ENCODE data around the gene RPA3.

RPA3 gene

DNA sequence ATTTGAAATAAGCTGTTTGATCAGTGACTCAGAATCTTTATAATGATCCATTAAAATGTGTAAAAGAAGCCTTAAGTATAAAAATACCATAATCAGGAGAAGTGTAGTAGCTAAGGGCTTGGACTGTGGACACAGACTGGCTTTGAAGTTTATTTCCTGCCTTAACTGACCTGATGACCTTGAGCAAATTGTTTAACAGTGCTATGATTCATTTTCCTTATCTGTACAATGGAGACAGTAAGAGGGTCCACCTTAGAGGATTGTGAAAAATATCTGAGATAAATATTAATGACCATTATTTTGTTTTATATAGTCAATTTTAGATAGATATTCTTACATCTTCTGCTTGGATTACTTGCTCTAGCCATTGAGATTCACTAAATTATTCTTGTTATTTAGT lies 13.3 kb upstream of the RPA3 start:
- DNase-seq = no peak

- no peak for DNase-seq
Measured at GRCh38 chr7:7720750-7721621, 2.6 kb upstream of the RPA3 start.

GRCh38 chr7:7720193-7720592 lies 1.8 kb upstream of the RPA3 start:
- DNase-seq = no peak

- peak; percentile 93 for DNase-seq
Measured at GRCh38 chr7:7719236-7719635, 829 bp upstream of the RPA3 start.

DNA sequence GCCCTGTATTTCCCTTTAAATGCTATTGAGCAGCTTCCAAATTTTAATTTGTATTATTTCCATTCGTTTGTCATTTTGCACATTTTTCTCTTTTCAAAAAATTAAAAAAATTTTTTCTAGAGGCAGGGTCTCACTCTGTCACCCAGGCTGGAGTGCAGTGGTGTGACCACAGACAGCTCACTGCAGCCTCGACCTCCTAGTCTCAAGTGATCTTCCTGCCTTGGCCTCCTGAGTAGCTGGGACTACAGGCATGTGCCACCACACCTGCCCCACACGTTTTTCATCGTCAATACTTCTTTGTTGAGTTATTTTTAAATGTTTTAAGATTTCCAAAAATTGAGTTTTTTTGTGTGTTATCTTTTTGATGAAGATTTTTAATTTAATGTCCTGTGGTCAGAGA lies 4.7 kb downstream of the RPA3 start:
- no peak for DNase-seq

DNA sequence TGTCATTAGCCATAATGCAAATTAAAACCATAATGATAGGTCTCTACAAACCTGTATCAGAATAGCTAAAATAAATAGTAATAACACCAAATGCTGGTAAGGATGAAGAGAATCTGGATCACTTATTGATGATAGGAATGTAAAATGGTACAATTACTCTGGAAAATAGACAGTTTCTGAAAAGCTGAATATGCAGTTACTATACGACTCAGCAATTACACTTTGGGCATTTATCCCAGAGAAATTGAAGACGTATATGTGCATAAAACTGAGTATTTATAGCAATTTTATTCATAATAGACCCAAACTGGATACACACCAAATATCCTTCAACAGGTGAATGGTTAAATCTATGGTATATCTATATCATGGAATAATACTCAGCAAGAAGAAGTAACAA lies 7.9 kb downstream of the RPA3 start:
- DNase-seq = no peak

DNA sequence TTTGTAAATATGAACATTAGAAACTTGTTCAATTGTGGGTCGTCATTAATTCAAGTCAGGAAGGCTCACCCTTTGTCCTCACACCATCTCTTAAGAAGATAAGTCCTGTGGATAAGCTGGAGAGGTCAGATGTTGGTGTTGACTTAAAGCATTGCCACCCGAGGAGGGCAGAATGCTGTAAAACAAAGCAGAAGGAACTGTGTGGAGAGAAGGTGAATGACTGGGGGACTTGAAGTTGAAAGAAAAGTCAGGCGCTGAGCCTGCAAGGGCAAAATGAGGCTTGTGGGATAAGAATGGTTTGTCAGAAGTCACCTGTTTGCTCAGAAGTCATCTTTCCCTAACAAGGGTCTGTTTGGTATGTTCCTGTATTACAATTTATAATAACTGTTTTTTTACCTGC lies 9.1 kb downstream of the RPA3 start:
- DNase-seq = no peak

DNA sequence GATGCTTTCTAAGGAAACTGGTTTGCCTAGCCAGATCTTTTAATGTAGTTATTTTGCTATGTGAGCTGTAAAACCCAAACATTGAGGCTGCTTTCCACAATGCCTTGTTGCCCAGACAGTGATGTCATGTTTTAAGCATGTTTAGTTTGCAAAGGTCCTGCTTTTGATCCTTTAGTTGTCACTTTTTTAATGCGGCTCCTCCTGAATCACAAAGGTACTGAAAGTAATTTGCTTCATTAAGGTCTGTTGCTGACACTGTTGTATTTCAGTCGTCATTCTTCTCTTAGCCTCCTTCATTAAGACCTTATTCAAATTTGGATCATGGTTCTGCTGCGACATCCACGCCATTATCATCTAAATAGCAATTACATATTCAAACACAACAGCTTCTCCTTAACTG lies 10.6 kb downstream of the RPA3 start:
- DNase-seq = peak; percentile 48

DNA sequence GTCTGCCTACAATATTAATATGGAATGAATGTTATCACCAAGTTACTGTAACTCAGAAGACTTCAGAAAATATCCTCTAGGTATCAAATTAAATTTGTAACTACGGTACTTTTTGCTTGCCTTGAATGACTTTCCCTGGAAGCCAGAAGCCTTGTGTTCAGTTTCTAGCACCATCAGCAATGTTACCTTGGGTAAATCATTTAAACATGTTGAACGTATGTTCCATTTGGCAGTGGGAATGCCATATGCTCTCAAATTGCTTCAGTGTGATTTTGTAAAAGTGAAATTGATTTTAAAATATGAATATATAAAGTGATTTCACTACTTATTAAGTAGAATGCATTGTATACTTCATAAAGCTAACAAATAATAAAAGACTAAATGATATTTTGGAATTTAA lies 11.2 kb downstream of the RPA3 start:
- no peak for DNase-seq

- DNase-seq = no peak
Measured at GRCh38 chr7:7706556-7707172, 11.7 kb downstream of the RPA3 start.

GRCh38 chr7:7706101-7706511 lies 12.3 kb downstream of the RPA3 start:
- DNase-seq = no peak

DNA sequence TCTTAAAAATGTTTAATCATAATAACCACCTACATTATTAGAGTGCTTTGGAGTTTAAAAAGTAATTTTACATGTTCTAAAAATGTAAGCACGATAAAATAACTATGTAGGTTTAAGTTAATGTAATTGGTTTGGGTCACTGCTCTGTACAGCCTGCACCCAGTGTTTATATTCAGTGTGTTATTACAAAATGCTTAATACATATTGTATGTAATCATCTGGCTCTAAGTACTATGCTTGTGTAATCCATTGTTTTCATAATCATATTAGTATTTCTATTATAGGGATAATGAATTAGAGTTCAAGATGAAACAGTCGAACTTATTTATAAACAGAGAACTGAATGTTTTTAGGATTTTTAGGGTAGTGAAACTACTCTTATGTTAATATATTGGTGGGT lies 13.1 kb downstream of the RPA3 start:
- no peak for DNase-seq

DNA sequence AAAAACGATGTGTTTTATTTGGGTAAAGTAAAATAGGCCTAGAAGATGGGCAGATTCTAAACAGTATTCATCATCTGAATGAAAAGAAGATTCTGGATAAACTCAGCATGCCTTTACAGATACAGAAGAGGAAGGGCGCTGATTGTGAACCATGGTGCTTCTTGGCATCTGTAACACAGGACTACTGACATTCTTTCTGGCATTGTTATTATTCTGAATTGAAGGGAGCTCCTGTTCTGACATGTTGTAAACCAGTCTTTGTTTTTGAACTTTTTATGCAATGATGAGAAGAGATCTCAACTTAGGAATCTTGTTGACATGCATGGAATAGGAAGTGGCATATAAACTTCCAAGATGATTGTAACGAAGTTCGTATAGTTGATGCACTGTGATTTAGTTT lies 13.5 kb downstream of the RPA3 start:
- no peak for DNase-seq

DNA sequence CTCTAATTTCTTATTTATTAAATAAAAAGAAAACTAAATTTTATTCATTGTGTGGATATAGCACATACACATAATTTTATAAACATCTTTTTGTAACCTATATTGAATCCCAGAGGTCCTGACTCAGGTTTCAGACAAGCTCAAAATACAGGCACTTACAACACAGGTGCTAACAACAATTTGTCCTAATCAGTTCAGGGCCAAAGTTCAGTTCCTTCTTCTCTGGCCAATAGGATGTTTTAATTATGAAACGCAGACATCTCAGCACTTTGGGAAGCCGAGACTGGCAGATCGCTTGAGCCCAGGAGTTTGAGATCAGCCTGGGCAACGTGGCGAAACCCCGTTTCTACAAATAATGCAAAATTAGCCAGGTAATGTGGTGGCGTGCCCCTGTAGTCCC lies 15.0 kb downstream of the RPA3 start:
- no peak for DNase-seq

DNA sequence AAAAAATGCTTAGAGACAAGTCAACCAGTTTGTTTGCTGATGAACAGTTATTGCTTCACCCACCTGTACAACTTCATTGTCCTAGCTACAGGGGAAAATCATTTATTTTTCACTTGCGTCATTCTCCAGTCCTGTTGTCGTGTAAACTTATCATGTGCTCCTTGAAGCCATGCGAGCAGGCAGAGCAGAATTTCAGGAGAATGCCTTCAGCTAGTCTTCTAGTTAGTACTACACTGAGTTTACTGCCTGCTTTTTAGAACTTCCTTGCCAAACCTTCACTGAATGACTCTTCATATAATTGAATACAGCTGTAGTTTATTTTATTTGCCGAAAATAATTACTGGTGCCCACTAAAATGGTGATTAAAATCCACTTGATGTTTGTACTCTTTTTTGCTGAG lies 15.6 kb downstream of the RPA3 start:
- DNase-seq = peak; percentile 28

DNA sequence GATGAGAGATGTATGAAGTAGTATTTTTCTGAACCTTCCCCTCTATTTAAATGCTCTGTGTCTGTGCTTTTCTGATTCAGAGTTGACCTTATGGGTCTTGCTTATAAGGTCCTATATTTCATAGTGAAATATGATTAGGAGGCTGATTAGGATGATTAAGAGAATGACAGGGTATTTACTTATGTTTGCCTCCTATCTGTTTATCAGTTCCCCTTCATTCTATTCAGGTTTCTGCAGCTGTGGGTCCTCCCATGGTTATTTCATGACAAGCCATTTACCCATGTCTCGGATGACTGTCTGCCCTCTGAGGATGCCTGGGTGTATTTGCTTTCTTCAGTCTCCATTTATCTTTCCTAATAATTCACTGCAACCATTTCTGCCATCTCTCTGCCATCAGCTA lies 16.9 kb downstream of the RPA3 start:
- DNase-seq = no peak

DNA sequence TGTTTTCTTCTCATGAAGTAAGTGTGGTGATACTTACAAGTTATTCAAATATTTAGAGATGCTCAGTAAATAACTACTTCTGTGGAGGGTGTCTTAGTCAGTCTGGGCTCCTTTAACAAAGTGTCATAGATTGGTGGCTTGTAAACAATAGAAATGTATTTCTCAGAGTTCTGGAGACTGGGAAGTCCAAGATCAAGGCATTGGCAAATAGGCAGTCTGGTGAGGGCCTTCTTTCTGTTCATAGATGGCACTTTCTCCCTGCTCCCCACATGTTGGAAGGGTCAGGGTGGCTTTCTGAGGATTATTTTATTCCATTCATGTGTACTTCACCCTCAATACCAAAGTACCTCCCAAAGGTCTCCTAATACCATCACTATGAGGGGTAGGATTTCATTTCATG lies 18.4 kb downstream of the RPA3 start:
- DNase-seq = no peak

GRCh38 chr7:7699380-7699779 lies 19.0 kb downstream of the RPA3 start:
- DNase-seq = no peak

DNA sequence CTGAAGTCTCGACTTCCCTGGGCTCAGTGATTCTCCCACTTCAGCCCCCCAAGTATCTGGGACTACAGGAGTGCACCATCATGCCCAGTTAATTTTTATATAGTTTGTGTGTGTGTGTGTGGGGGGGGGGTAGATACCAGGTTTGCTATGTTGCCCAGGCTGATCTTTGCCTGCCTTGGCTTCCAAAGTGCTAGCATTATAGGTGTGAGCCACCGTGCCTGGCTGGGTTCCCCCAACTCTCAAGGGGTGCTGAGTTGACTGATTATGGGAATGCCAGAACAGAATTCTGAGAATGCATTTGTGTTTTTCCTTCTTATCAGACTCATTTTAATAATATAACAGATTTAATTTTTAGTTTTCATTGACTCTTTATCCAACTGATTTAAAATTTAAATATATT lies 19.5 kb downstream of the RPA3 start:
- DNase-seq = no peak

GRCh38 chr7:7696458-7697119 lies 21.8 kb downstream of the RPA3 start:
- peak; percentile 64 for DNase-seq

DNA sequence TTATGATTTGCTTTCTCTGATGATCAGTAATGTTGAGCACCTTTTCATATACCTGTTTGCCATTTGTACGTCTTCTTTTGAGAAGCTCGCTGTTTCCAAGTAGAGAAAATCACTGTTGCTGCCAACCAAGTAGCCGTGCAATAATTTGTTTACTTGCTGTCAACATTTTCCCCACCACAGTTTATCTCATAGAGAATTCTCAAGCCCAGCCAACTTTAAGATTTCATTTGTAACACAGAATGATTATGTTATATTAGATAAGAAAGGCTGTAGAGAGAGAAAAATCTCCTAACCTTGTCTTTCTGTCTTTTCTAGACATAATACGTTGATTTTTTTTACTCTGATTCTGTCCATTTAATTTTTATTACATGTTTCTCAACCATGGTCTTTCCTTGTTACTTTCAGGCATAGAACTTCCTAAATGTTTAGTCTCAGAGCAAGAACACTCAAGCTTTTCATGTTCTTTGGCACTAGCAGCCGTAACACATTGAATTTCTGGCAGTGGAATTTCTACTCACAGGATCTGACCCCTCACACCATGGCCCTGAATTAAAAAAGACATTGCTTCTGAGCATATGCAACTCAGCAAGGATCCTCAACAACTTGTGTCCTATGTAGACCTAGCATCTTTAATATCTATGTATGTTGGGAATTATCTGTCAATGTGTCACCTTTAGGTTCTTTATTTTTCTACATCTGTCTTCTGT lies 23.1 kb downstream of the RPA3 start:
- no peak for DNase-seq

DNA sequence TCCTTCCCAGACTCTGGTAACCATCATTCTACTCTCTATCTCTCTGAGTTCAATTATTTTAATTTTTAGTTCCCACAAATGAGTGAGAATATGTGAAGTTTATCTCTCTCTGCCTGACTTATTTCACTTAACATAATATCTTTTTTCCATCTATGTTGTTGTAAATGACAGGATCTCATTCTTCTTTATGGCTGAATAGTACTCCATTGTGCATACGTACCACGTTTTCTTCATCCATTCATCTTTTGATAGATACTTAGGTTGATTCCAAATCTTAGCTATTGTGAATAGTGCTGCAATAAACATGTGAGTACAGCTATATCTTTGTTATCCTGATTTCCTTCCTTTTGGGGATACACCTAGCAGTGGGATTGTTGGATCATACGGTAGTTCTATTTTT lies 23.9 kb downstream of the RPA3 start:
- no peak for DNase-seq

DNA sequence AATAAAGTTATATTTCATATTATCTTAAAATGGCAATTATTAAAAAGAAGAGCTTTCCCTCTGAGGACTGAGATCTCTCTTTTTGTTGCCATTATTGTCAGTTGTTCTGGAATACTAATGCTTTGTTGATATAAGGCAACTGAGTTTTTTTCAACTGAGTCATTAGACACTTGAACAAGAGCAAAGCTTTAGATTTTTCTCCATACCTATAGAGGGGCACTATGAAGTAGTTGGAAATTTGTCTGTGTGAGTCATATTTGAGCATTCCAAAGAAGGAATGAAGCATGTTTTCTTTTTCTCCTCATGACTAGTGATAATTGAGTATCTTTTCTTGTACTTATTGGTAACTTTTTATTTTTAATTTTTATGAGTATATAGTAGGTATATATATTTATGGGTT lies 24.5 kb downstream of the RPA3 start:
- peak; percentile 91 for DNase-seq

DNA sequence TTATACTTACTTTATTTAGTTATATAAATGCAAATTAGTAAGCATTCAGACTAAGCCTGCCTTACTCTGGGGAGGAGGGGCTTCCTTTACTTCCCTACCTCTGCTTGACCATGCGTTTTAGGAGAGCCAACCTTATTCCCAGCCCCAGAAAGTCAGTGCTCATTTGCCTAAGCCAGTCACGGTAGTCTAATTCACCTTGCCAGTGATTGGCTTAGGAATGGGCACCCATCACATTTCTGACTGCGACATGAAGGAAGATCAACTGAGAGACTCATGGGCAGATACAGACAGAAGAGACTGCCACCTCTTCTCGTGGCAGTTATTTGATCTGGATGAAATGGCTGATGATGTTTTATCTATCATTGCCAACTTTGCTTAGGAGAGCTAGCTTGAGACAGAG lies 29.5 kb downstream of the RPA3 start:
- no peak for DNase-seq
